MCF 10A (cell line): ENCODE results near the gene BARX2. TPM values are rescaled to one million over a fixed set of nuclear protein-coding genes. Genes with fewer than 3 reads are reported as not detected.

Experiments
- BruUV-seq: library from RNA; stranded (reverse); fragments of 400-500 nt; replicated peaks from 2 replicates; lab custom pipeline; 2021; lab: Mats Ljungman, UMichigan
- CTCF ChIA-PET: fragments of 300-600 bp; sonication (Branson Sonifier 250); formaldehyde crosslinking; extraction: SDS; loops from one replicate; lab custom pipeline; 2021; ENCODE audit warnings: antibody characterized with exemption, inconsistent platforms; lab: Yijun Ruan, JAX
- POLR2A ChIA-PET: fragments of 300-600, 350-650 bp; sonication (Branson Sonifier 250); formaldehyde crosslinking; extraction: SDS; loops from one replicate; lab custom pipeline; 2020; ENCODE audit warnings: antibody characterized with exemption, inconsistent platforms; lab: Yijun Ruan, JAX
- DNase-seq: peaks from one replicate; pipeline ENCODE4 v3.0.0-alpha.2; 2018; ENCODE audit not compliant: unreplicated experiment
- H3K27ac Mint-ChIP-seq: one replicate; pipeline ENCODE4 v1.8.0; 2022; ENCODE audit warnings: mild to moderate bottlenecking, low read depth, mixed read lengths; ENCODE audit not compliant: unreplicated experiment
- H3K27me3 Mint-ChIP-seq: one replicate; pipeline ENCODE4 v1.8.0; 2022; ENCODE audit warnings: mixed read lengths; ENCODE audit not compliant: insufficient read depth, unreplicated experiment
- H3K36me3 Mint-ChIP-seq: one replicate; pipeline ENCODE4 v1.8.0; 2022; ENCODE audit warnings: mild to moderate bottlenecking, moderate library complexity, mixed read lengths; ENCODE audit not compliant: insufficient read depth, unreplicated experiment
- H3K4me1 Mint-ChIP-seq: one replicate; pipeline ENCODE4 v1.8.0; 2022; ENCODE audit warnings: mixed read lengths; ENCODE audit not compliant: insufficient read depth, unreplicated experiment
- H3K4me3 Mint-ChIP-seq: one replicate; pipeline ENCODE4 v1.8.0; 2022; ENCODE audit warnings: mild to moderate bottlenecking, moderate library complexity, mixed read lengths; ENCODE audit not compliant: unreplicated experiment
- H3K9me3 Mint-ChIP-seq: one replicate; pipeline ENCODE4 v1.8.0; 2022; ENCODE audit warnings: mixed read lengths; ENCODE audit not compliant: unreplicated experiment
- CTCF ChIP-seq: fragments of 200-600 bp; IDR thresholded peaks from one replicate; pipeline ENCODE4 v1.8.0; 2022; ENCODE audit warnings: antibody characterized with exemption, mild to moderate bottlenecking; ENCODE audit not compliant: unreplicated experiment
- intact Hi-C: fragments of 100-400 bp; cut with micrococcal nuclease; formaldehyde crosslinking; loops from 2 replicates; pipeline ENCODE4 v1.14.1; 2022
- total RNA-seq: library from RNA; stranded (reverse); gene quantifications from 2 replicates; pipeline ENCODE4 v1.2.3, GENCODE V29; 2022

BARX2 gene
- total RNA-seq, 1 experiment from 2014 or later, result not detected

GRCh38 chr11:129446572-129446971 is 70.9 kb downstream of the BARX2 start:
- ChIA-PET POLR2A (no interaction called here), CTCF (no interaction called here)
- intact Hi-C loops, result no loop called here

GRCh38 chr11:129447654-129448239 is 72.1 kb downstream of the BARX2 start:
- H3K27ac Mint-ChIP-seq, result no peak overlapping the region
- no peak for DNase-seq
- H3K36me3 Mint-ChIP-seq, result no peaks in the 10 kb centered on the region
- ChIA-PET POLR2A (interaction anchor here (0.6 kb wide), 1 partner anchor 13 kb away, joined by 3 read pairs; no protein-coding TSS in a partner anchor), CTCF (no interaction called here)
- H3K4me1 Mint-ChIP-seq, result no peaks in the 10 kb centered on the region
- TF ChIP-seq CTCF, result no peak
- no TSS peak for BruUV-seq
- H3K4me3 Mint-ChIP-seq, result no peak overlapping the region
- no peaks in the 10 kb centered on the region for H3K27me3 Mint-ChIP-seq
- H3K9me3 Mint-ChIP-seq, result no peaks in the 10 kb centered on the region
- intact Hi-C loops, result no loop called here

More at GRCh38 chr11:129446572-129446971, 70.9 kb downstream of the BARX2 start:
- DNase-seq, result no peak
- no TSS peak for BruUV-seq
- no peak for TF ChIP-seq CTCF
- H3K36me3 Mint-ChIP-seq, result no peaks in the 10 kb centered on the region
- no peaks in the 10 kb centered on the region for H3K27me3 Mint-ChIP-seq
- H3K4me3 Mint-ChIP-seq, result no peak overlapping the region
- no peaks in the 10 kb centered on the region for H3K9me3 Mint-ChIP-seq
- H3K4me1 Mint-ChIP-seq, result no peaks in the 10 kb centered on the region
- no peak overlapping the region for H3K27ac Mint-ChIP-seq

GRCh38 chr11:129451524-129451923 is 75.9 kb downstream of the BARX2 start:
- no peaks in the 10 kb centered on the region for H3K4me1 Mint-ChIP-seq
- CTCF ChIA-PET, result no interaction called here
- DNase-seq, result peak; percentile 46
- intact Hi-C loops, result no loop called here
- H3K27ac Mint-ChIP-seq, result no peak overlapping the region
- no TSS peak for BruUV-seq
- no peaks in the 10 kb centered on the region for H3K36me3 Mint-ChIP-seq
- POLR2A ChIA-PET, result interaction anchor here (1.1 kb wide), 1 partner anchor 11 kb away, joined by 4 read pairs; no protein-coding TSS in a partner anchor
- H3K27me3 Mint-ChIP-seq, result no peaks in the 10 kb centered on the region
- no peak overlapping the region for H3K4me3 Mint-ChIP-seq
- TF ChIP-seq CTCF, result no peak
- no peaks in the 10 kb centered on the region for H3K9me3 Mint-ChIP-seq

- no peaks in the 10 kb centered on the region for H3K27me3 Mint-ChIP-seq
- BruUV-seq, result no TSS peak
- ChIA-PET POLR2A (no interaction called here), CTCF (no interaction called here)
- H3K4me1 Mint-ChIP-seq, result no peaks in the 10 kb centered on the region
- H3K27ac Mint-ChIP-seq, result no peak overlapping the region
- no peak overlapping the region for H3K4me3 Mint-ChIP-seq
- no peak for TF ChIP-seq CTCF
- intact Hi-C loops, result no loop called here
- DNase-seq, result no peak
- no peaks in the 10 kb centered on the region for H3K9me3 Mint-ChIP-seq
- H3K36me3 Mint-ChIP-seq, result no peaks in the 10 kb centered on the region
Measured at GRCh38 chr11:129453293-129453721, 77.7 kb downstream of the BARX2 start.
